Stomach smooth muscle (tissue), 2 donors: ENCODE results near the gene IRF1.

Experiments
- H3K27ac ChIP-seq: one replicate; pipeline ENCODE4 v1.7.0; 2013; ENCODE audit warnings: mild to moderate bottlenecking, low read length, inconsistent platforms
- H3K27me3 ChIP-seq, 2 donors: one replicate each; pipeline ENCODE4 v1.7.0; 2013; ENCODE audit warnings: low read length in 2 of 2; ENCODE audit not compliant: insufficient read depth in 2 of 2, control insufficient read depth in 1 of 2
- H3K36me3 ChIP-seq, 2 donors: one replicate each; pipeline ENCODE4 v1.7.0; 2013; ENCODE audit warnings: low read length in 2 of 2; ENCODE audit not compliant: control insufficient read depth in 2 of 2, insufficient read depth in 2 of 2
- H3K4me1 ChIP-seq: one replicate; pipeline ENCODE4 v1.7.0; 2013; ENCODE audit warnings: low read length; ENCODE audit not compliant: control insufficient read depth, insufficient read depth
- H3K4me3 ChIP-seq, 2 donors: one replicate each; pipeline ENCODE4 v1.7.0; 2013; ENCODE audit warnings: low read length in 2 of 2
- H3K9ac ChIP-seq, 2 donors: one replicate each; pipeline ENCODE4 v1.7.0; 2013; ENCODE audit warnings: low read length in 2 of 2, mild to moderate bottlenecking in 1 of 2
- H3K9me3 ChIP-seq, 2 donors: one replicate each; pipeline ENCODE4 v1.7.0; 2013; ENCODE audit warnings: low read length in 2 of 2; ENCODE audit not compliant: control insufficient read depth in 2 of 2
- donor health status: healthy.
- donor health status: Pancreatic carcinoma.

The IRF1 gene

DNA sequence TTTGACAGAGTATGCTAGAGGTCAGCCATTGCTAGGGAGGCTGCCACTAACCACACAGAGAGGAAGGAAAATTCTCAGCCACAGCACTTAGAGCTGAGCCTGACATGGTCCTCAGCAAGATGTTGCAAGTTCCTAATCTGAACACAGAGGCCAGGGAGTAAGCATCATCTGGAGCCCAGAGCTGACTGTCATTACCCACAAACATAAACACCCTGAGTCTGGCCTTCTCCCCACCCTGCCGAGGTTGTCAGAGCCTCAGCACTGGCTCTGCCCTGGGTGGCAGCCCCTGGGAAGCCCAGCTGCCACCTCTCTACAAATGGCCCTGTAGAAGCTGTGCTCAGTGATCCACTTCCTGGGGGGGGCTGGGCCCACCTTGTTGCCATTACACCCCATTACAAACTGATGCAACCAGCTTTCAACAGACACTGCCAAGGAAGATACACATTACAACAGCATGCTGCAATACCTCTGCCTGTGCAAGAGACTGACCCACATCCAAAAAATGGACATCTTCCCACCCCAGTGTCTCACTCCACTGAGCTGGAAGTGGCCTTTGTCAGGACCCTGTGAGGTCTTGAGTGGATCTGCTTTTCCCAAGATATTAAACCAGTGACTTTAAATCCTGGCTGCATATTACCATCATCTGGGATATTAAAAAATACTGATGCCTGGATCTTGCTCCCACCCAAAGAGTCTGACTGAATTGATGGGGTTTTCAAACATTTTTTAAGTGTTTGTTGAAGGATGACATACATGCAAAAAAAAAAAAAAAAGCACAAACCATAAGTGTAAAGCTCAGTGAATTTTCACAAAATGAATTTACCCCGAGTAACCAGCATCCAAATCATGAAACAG is 33.0 kb downstream of the IRF1 start:
- peak overlapping the region; percentile 55 for H3K27ac ChIP-seq
- peaks cover 10 to 13% of the 10 kb centered on the region in 2 donors for H3K36me3 ChIP-seq
- no peaks in the 10 kb centered on the region for H3K27me3 ChIP-seq
- H3K4me3 ChIP-seq = no peak overlapping the region
- no peaks in the 10 kb centered on the region for H3K9me3 ChIP-seq
- peak overlapping the region in 1 of 2 donors; percentile 1 for H3K9ac ChIP-seq
- peaks cover 35% of the 10 kb centered on the region for H3K4me1 ChIP-seq

DNA sequence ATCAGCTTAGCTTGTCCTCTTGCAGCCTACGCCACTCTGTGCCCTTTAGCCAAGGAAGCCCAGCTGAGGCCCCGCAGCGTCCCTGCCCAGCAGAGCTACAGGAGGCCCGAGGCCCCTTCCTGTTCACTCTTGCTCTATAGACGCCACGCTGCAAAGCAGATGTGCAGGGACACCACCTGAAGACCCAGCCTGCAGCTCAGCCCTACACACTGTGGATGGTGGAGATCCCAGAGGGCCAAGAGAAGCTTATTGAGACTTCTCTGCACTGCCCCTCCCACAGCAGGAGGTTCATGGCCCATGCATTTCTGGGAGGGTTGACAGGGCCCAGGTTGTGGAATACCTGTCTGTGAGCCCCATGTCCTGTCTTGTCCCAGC is 33.6 kb downstream of the IRF1 start:
- H3K4me3 ChIP-seq = no peak overlapping the region
- peak overlapping the region; percentile 55 for H3K27ac ChIP-seq
- peaks cover 10 to 13% of the 10 kb centered on the region in 2 donors for H3K36me3 ChIP-seq
- H3K27me3 ChIP-seq = no peaks in the 10 kb centered on the region
- H3K9me3 ChIP-seq = no peaks in the 10 kb centered on the region
- no peak overlapping the region for H3K9ac ChIP-seq
- peaks cover 35% of the 10 kb centered on the region for H3K4me1 ChIP-seq

GRCh38 chr5:132456296-132456986 is 34.1 kb downstream of the IRF1 start:
- Histone ChIP-seq H3K9ac (no peak overlapping the region), H3K36me3 (peaks cover 12 to 15% of the 10 kb centered on the region in 2 donors), H3K4me1 (peaks cover 35% of the 10 kb centered on the region), H3K27ac (peak overlapping the region; percentile 55), H3K27me3 (no peaks in the 10 kb centered on the region), H3K9me3 (no peaks in the 10 kb centered on the region), H3K4me3 (no peak overlapping the region)

- H3K9ac ChIP-seq = no peak overlapping the region
- H3K9me3 ChIP-seq = no peaks in the 10 kb centered on the region
- peak overlapping the region; percentile 55 for H3K27ac ChIP-seq
- no peaks in the 10 kb centered on the region for H3K27me3 ChIP-seq
- peaks cover 32% of the 10 kb centered on the region for H3K4me1 ChIP-seq
- no peak overlapping the region for H3K4me3 ChIP-seq
- peaks cover 12 to 13% of the 10 kb centered on the region in 2 donors for H3K36me3 ChIP-seq
Measured at GRCh38 chr5:132455614-132456115, 34.9 kb downstream of the IRF1 start.

GRCh38 chr5:132454361-132454760 is 36.2 kb downstream of the IRF1 start:
- peaks cover 24% of the 10 kb centered on the region for H3K4me1 ChIP-seq
- H3K4me3 ChIP-seq = no peak overlapping the region
- H3K9me3 ChIP-seq = no peaks in the 10 kb centered on the region
- H3K27ac ChIP-seq = no peak overlapping the region
- H3K27me3 ChIP-seq = no peaks in the 10 kb centered on the region
- no peak overlapping the region for H3K9ac ChIP-seq
- peaks cover 7 to 14% of the 10 kb centered on the region in 2 donors for H3K36me3 ChIP-seq

- Histone ChIP-seq H3K36me3 (peaks cover 5 to 15% of the 10 kb centered on the region in 2 donors), H3K27me3 (no peaks in the 10 kb centered on the region), H3K4me3 (no peak overlapping the region), H3K4me1 (peaks cover 17% of the 10 kb centered on the region), H3K9ac (no peak overlapping the region), H3K9me3 (no peaks in the 10 kb centered on the region), H3K27ac (no peak overlapping the region)
Measured at GRCh38 chr5:132451387-132451786, 39.2 kb downstream of the IRF1 start.

DNA sequence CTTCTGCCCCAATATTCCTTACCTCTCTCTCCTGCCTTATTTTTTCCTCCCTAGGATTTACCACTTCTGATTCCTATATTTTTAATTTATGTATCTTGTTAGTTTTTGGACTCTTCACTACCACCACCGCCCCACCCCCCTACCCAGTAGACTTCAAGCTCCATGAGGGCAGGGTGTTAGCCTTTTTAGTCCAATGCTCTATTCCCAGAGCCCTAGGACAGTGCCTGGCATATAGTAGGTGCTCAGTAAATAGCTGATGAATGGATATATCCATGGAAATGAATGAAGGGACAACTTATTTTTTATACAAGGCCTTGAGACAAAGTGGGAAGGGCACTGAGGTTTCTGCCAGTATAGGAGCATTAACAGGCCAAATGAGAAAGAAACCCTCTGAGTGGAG is 41.5 kb downstream of the IRF1 start:
- no peaks in the 10 kb centered on the region for H3K27me3 ChIP-seq
- H3K4me3 ChIP-seq = no peak overlapping the region
- H3K27ac ChIP-seq = no peak overlapping the region
- H3K9me3 ChIP-seq = no peaks in the 10 kb centered on the region
- H3K9ac ChIP-seq = no peak overlapping the region
- H3K4me1 ChIP-seq = peaks cover 24% of the 10 kb centered on the region
- peaks cover 3 to 15% of the 10 kb centered on the region in 2 donors for H3K36me3 ChIP-seq

- peak overlapping the region in 1 of 2 donors; percentile 29 for H3K9ac ChIP-seq
- no peaks in the 10 kb centered on the region for H3K27me3 ChIP-seq
- peak overlapping the region; percentile 11 for H3K27ac ChIP-seq
- H3K36me3 ChIP-seq = peaks cover 7 to 9% of the 10 kb centered on the region in 2 donors
- H3K4me3 ChIP-seq = no peak overlapping the region
- peaks cover 28% of the 10 kb centered on the region for H3K4me1 ChIP-seq
- H3K9me3 ChIP-seq = no peaks in the 10 kb centered on the region
Measured at GRCh38 chr5:132447196-132447595, 43.4 kb downstream of the IRF1 start.

- H3K9me3 ChIP-seq = no peaks in the 10 kb centered on the region
- peak overlapping the region in 1 of 2 donors; percentile 29 for H3K4me3 ChIP-seq
- no peaks in the 10 kb centered on the region for H3K27me3 ChIP-seq
- no peak overlapping the region for H3K27ac ChIP-seq
- H3K4me1 ChIP-seq = peaks cover 28% of the 10 kb centered on the region
- peaks cover 6 to 8% of the 10 kb centered on the region in 2 donors for H3K36me3 ChIP-seq
- H3K9ac ChIP-seq = peak overlapping the region in 1 of 2 donors; percentile 29
Measured at GRCh38 chr5:132446621-132447020, 44.0 kb downstream of the IRF1 start.

GRCh38 chr5:132445930-132446329 is 44.6 kb downstream of the IRF1 start:
- H3K27me3 ChIP-seq = no peaks in the 10 kb centered on the region
- H3K4me3 ChIP-seq = no peak overlapping the region
- no peak overlapping the region for H3K9ac ChIP-seq
- H3K9me3 ChIP-seq = no peaks in the 10 kb centered on the region
- peaks cover 28% of the 10 kb centered on the region for H3K4me1 ChIP-seq
- H3K27ac ChIP-seq = peak overlapping the region; percentile 37
- H3K36me3 ChIP-seq = peaks cover 4 to 7% of the 10 kb centered on the region in 2 donors

DNA sequence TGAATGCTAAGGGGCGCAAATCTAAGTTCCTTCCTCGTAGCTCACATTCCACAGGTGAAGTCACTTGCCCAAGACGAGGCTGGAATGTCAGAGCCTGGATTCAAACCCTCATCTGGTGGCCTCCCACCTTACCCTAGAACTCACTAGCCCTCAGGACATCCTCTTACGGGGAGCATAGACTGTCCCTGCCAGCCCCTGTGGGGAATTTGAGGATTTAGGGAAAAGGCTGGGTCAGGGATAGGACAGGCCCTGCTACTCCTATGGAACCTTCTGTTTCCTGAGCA is 45.0 kb downstream of the IRF1 start:
- Histone ChIP-seq H3K4me3 (no peak overlapping the region), H3K27me3 (no peaks in the 10 kb centered on the region), H3K9ac (no peak overlapping the region), H3K4me1 (peaks cover 28% of the 10 kb centered on the region), H3K27ac (peak overlapping the region; percentile 37), H3K36me3 (peaks cover 4 to 7% of the 10 kb centered on the region in 2 donors), H3K9me3 (no peaks in the 10 kb centered on the region)
